Measurements from ENCODE around the gene HRG. TPM values are rescaled to one million over a fixed set of nuclear protein-coding genes. Genes with fewer than 3 reads are reported as not detected.

Gene HRG
- total RNA-seq: not detected

- Histone ChIP-seq H3K9me3 (no peaks in the 10 kb centered on the region), H3K4me1 (no peaks in the 10 kb centered on the region), H3K27me3 (no peaks in the 10 kb centered on the region), H3K36me3 (no peaks in the 10 kb centered on the region), H3K4me3 (no peak within 1 kb of the TSS), H3K27ac (no peak within 1 kb of the TSS)
- 63 to 75% methylated on average over 8 of the region's 8 CpGs for WGBS, 2 donors
- DNase-seq (ENCODE audit: low spot score in 2 of 2): no peak
- no peak for TF ChIP-seq EP300 (IDR thresholded peaks at IDR 0.05)
- no peak for TF ChIP-seq CTCF (IDR thresholded peaks at IDR 0.05)
- no peak for TF ChIP-seq POLR2A (IDR thresholded peaks at IDR 0.05)
Observed at GRCh38 chr3:186665625-186666188, at the start of gene HRG. TSS of gene HRG (plus strand) at chr3:186666014. CDS start at chr3:186666032, 18 bp downstream.

- no peaks in the 10 kb centered on the region for H3K9me3 ChIP-seq
- H3K36me3 ChIP-seq: no peaks in the 10 kb centered on the region
- DNase-seq (ENCODE audit: low spot score in 2 of 2): no peak
- 82 to 85% methylated on average over 8 of the region's 8 CpGs for WGBS, 2 donors
- peaks cover 0 to 20% (median 2%) of the 10 kb centered on the region in 4 donors for H3K4me1 ChIP-seq
- peaks cover 0 to 37% of the 10 kb centered on the region in 2 donors for H3K27me3 ChIP-seq
- no peak overlapping the region for H3K27ac ChIP-seq
- no peak overlapping the region for H3K4me3 ChIP-seq
- TF ChIP-seq EP300 (IDR thresholded peaks at IDR 0.05): no peak
- TF ChIP-seq POLR2A (IDR thresholded peaks at IDR 0.05): no peak
- no peak for TF ChIP-seq CTCF (IDR thresholded peaks at IDR 0.05)
Observed at GRCh38 chr3:186616299-186616617, 49.6 kb upstream of the HRG start.

- H3K4me3 ChIP-seq: peak overlapping the region in 1 of 4 donors; percentile 22
- H3K4me1 ChIP-seq: peaks cover 0 to 20% (median 2%) of the 10 kb centered on the region in 4 donors
- no peaks in the 10 kb centered on the region for H3K9me3 ChIP-seq
- TF ChIP-seq CTCF (IDR thresholded peaks at IDR 0.05) (peak; percentile 76 to 89 (median 79)), EP300 (IDR thresholded peaks at IDR 0.05) (no peak)
- DNase-seq (ENCODE audit: low spot score in 2 of 2): peak; percentile 33 to 53
- H3K27ac ChIP-seq: no peak overlapping the region
- no peaks in the 10 kb centered on the region for H3K36me3 ChIP-seq
- peaks cover 0 to 37% of the 10 kb centered on the region in 2 donors for H3K27me3 ChIP-seq
- WGBS, 2 donors: 11 to 13% methylated on average over 31 of the region's 31 CpGs
Observed at GRCh38 chr3:186617036-186617946, 48.5 kb upstream of the HRG start.

- WGBS, 2 donors: 88 to 91% methylated on average over 8 of the region's 8 CpGs
Observed at GRCh38 chr3:186618318-186618938, 47.4 kb upstream of the HRG start.

More at GRCh38 chr3:186618318-186618938, 47.4 kb upstream of the HRG start:
- H3K9me3 ChIP-seq: no peaks in the 10 kb centered on the region
- H3K27ac ChIP-seq: no peak overlapping the region
- H3K36me3 ChIP-seq: no peaks in the 10 kb centered on the region
- no peak overlapping the region for H3K4me3 ChIP-seq
- TF ChIP-seq EP300 (IDR thresholded peaks at IDR 0.05) (no peak), POLR2A (IDR thresholded peaks at IDR 0.05) (no peak), CTCF (IDR thresholded peaks at IDR 0.05) (no peak)
- H3K4me1 ChIP-seq: peaks cover 0 to 20% (median 2%) of the 10 kb centered on the region in 4 donors
- H3K27me3 ChIP-seq: peaks cover 0 to 26% of the 10 kb centered on the region in 2 donors
- no peak for DNase-seq (ENCODE audit: low spot score in 2 of 2)
